Type B pancreatic cell (in vitro differentiated cells): ENCODE data around the gene HLA-DMB. TPM values are rescaled to one million over a fixed set of nuclear protein-coding genes. Genes with fewer than 3 reads are reported as not detected.

ENCODE experiments used
- DNase-seq: peaks from one replicate; pipeline ENCODE4 v3.0.0; 2021; ENCODE audit warnings: mixed read lengths; ENCODE audit not compliant: unreplicated experiment; ENCODE audit errors: extremely low spot score
- H3K27ac Mint-ChIP-seq: 2 replicates; pipeline ENCODE4 v1.8.0; 2021; ENCODE audit warnings: mild to moderate bottlenecking, mixed read lengths
- H3K27me3 Mint-ChIP-seq: 2 replicates; pipeline ENCODE4 v1.8.0; 2021; ENCODE audit warnings: mixed read lengths
- H3K36me3 Mint-ChIP-seq: 2 replicates; pipeline ENCODE4 v1.8.0; 2021; ENCODE audit warnings: mixed read lengths
- H3K4me1 Mint-ChIP-seq: one replicate; pipeline ENCODE4 v1.8.0; 2021; ENCODE audit warnings: mixed read lengths; ENCODE audit not compliant: unreplicated experiment
- H3K4me3 Mint-ChIP-seq: 2 replicates; pipeline ENCODE4 v1.8.0; 2021; ENCODE audit warnings: mild to moderate bottlenecking, mixed read lengths
- H3K9me3 Mint-ChIP-seq: 2 replicates; pipeline ENCODE4 v1.8.0; 2021; ENCODE audit warnings: mixed read lengths
- total RNA-seq: library from RNA; stranded (reverse); gene quantifications from 2 replicates; pipeline ENCODE4 v1.2.1, GENCODE V29; 2021; ENCODE audit warnings: low replicate concordance
- TF ChIP-seq, protein P1 (sequence below): fragments of 200-600 bp; sonication (generic); conservative IDR thresholded peaks from 2 replicates; pipeline ENCODE4 v1.5.0; 2021; ENCODE audit warnings: antibody characterized with exemption, mild to moderate bottlenecking

Gene HLA-DMB
- total RNA-seq, 1 donor from 2014 or later: 0.80 TPM

- peaks cover 4% of the 10 kb centered on the region for H3K4me1 Mint-ChIP-seq
- TF ChIP-seq, protein P1, sequence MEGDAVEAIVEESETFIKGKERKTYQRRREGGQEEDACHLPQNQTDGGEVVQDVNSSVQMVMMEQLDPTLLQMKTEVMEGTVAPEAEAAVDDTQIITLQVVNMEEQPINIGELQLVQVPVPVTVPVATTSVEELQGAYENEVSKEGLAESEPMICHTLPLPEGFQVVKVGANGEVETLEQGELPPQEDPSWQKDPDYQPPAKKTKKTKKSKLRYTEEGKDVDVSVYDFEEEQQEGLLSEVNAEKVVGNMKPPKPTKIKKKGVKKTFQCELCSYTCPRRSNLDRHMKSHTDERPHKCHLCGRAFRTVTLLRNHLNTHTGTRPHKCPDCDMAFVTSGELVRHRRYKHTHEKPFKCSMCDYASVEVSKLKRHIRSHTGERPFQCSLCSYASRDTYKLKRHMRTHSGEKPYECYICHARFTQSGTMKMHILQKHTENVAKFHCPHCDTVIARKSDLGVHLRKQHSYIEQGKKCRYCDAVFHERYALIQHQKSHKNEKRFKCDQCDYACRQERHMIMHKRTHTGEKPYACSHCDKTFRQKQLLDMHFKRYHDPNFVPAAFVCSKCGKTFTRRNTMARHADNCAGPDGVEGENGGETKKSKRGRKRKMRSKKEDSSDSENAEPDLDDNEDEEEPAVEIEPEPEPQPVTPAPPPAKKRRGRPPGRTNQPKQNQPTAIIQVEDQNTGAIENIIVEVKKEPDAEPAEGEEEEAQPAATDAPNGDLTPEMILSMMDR: no peak
- peaks cover 39% of the 10 kb centered on the region for H3K27me3 Mint-ChIP-seq
- no peak for DNase-seq
- H3K27ac Mint-ChIP-seq: no peak overlapping the region
- no peaks in the 10 kb centered on the region for H3K36me3 Mint-ChIP-seq
- no peaks in the 10 kb centered on the region for H3K9me3 Mint-ChIP-seq
- no peak overlapping the region for H3K4me3 Mint-ChIP-seq
Measured at GRCh38 chr6:32888576-32888975, 52.3 kb downstream of the HLA-DMB start.

DNA sequence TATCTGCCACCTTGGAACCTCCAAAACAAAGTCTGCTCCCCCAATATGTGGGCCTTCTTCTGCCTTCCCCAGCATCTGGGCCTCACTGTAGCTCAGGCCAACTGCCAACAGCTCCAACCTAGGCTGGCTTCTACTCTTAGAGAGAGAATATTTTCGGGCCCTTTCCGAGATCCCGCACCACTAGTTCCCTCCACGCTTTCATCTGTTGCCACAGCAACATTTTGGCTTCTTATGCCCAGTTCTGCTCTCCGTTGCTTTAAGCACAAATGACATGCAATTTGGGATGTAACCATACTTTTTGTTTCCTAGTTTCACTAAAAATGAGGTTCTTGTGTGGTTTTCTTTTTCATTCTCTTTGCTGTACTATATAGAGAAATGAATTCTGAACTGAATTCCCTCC is 53.2 kb downstream of the HLA-DMB start:
- no peaks in the 10 kb centered on the region for H3K4me1 Mint-ChIP-seq
- TF ChIP-seq, protein P1: no peak
- no peak for DNase-seq
- H3K4me3 Mint-ChIP-seq: no peak overlapping the region
- H3K9me3 Mint-ChIP-seq: no peaks in the 10 kb centered on the region
- H3K36me3 Mint-ChIP-seq: no peaks in the 10 kb centered on the region
- no peak overlapping the region for H3K27ac Mint-ChIP-seq
- H3K27me3 Mint-ChIP-seq: peaks cover 48% of the 10 kb centered on the region

GRCh38 chr6:32886681-32887383 is 54.0 kb downstream of the HLA-DMB start:
- Mint-ChIP-seq H3K4me3 (no peak overlapping the region), H3K27me3 (peaks cover 51% of the 10 kb centered on the region), H3K36me3 (no peaks in the 10 kb centered on the region), H3K4me1 (no peaks in the 10 kb centered on the region), H3K27ac (no peak overlapping the region), H3K9me3 (no peaks in the 10 kb centered on the region)
- DNase-seq: no peak
- TF ChIP-seq, protein P1: no peak

GRCh38 chr6:32885698-32886286 is 55.0 kb downstream of the HLA-DMB start:
- no peaks in the 10 kb centered on the region for H3K9me3 Mint-ChIP-seq

More at GRCh38 chr6:32885698-32886286, 55.0 kb downstream of the HLA-DMB start:
- no peaks in the 10 kb centered on the region for H3K36me3 Mint-ChIP-seq
- peaks cover 54% of the 10 kb centered on the region for H3K27me3 Mint-ChIP-seq
- DNase-seq: no peak
- no peaks in the 10 kb centered on the region for H3K4me1 Mint-ChIP-seq
- no peak overlapping the region for H3K27ac Mint-ChIP-seq
- TF ChIP-seq, protein P1: peak; percentile 79
- no peak overlapping the region for H3K4me3 Mint-ChIP-seq

Other genes with a start within 250 kb of the HLA-DMB start
- not detected in 2 replicates for gene HLA-DQA2, start 199.6 kb downstream of the HLA-DMB start, total RNA-seq
- not detected in 2 replicates for gene HLA-DQB2, start 177.5 kb downstream of the HLA-DMB start, total RNA-seq
- gene HLA-DOB, start 124.0 kb downstream of the HLA-DMB start, total RNA-seq: 0.88 TPM in 1 of 2 replicates, not detected in the other
- gene TAP2, start 102.3 kb downstream of the HLA-DMB start, total RNA-seq: 22.0 and 49.7 TPM in 2 replicates
- gene PSMB8, start 97.0 kb downstream of the HLA-DMB start, total RNA-seq: 17.3 and 36.8 TPM in 2 replicates
- gene TAP1, start 87.3 kb downstream of the HLA-DMB start, total RNA-seq: 16.7 and 38.4 TPM in 2 replicates
- gene PSMB9, start 86.8 kb downstream of the HLA-DMB start, total RNA-seq: 5.7 and 16.9 TPM in 2 replicates
- gene HLA-DMA, start 12.1 kb upstream of the HLA-DMB start, total RNA-seq: 1.5 and 2.0 TPM in 2 replicates
- gene BRD2, start 27.6 kb upstream of the HLA-DMB start, total RNA-seq: 212 and 241 TPM in 2 replicates
- gene HLA-DOA, start 68.6 kb upstream of the HLA-DMB start, total RNA-seq: 0.52 and 2.5 TPM in 2 replicates
- gene HLA-DPA1, start 132.6 kb upstream of the HLA-DMB start, total RNA-seq: 1.3 and 2.6 TPM in 2 replicates
- 10.9 and 27.3 TPM in 2 replicates for gene HLA-DPB1, start 135.0 kb upstream of the HLA-DMB start, total RNA-seq